Lung (tissue), 12 donors: ENCODE data around the gene GPR142. TPM values are rescaled to one million over a fixed set of nuclear protein-coding genes. Genes with fewer than 3 reads are reported as not detected.
"Not testable (repeated sequence)": the region's sequence is repeated elsewhere in the genome, so short reads cannot be mapped to it uniquely, and the experiment has no call there.

Source experiments
- ATAC-seq: fragments of 200-7000 bp; cut with Tn5 transposase; one replicate; pipeline ENCODE4 v1.9.1; 2020; ENCODE audit warnings: moderate number of reproducible peaks; ENCODE audit not compliant: insufficient read depth, low FRiP score
- DNase-seq, 3 donors: peaks; one replicate each; pipeline ENCODE4 v3.0.0-alpha.2; 2013 to 2017
- H3K27ac ChIP-seq, 2 donors: one replicate each; pipeline ENCODE4 v1.5.1; 2013; ENCODE audit warnings: mild to moderate bottlenecking in 2 of 2, moderate library complexity in 2 of 2, control low read depth in 1 of 2, inconsistent platforms in 1 of 2, low read depth in 1 of 2, low read length in 1 of 2
- H3K27me3 ChIP-seq, 3 donors: one replicate each; pipeline ENCODE4 v1.5.1; 2013; ENCODE audit warnings: low read length in 2 of 3; ENCODE audit not compliant: control insufficient read depth in 3 of 3, insufficient read depth in 3 of 3
- H3K36me3 ChIP-seq, 4 donors: one replicate each; pipeline ENCODE4 v1.5.1; 2013; ENCODE audit warnings: low read length in 4 of 4, mild to moderate bottlenecking in 1 of 4, moderate library complexity in 1 of 4; ENCODE audit not compliant: control insufficient read depth in 4 of 4, insufficient read depth in 4 of 4
- H3K4me1 ChIP-seq, 5 donors: one replicate each; pipeline ENCODE4 v1.5.1; 2013; ENCODE audit warnings: low read length in 5 of 5, mild to moderate bottlenecking in 2 of 5, moderate library complexity in 1 of 5; ENCODE audit not compliant: control insufficient read depth in 5 of 5, insufficient read depth in 5 of 5
- H3K4me3 ChIP-seq: one replicate; pipeline ENCODE4 v1.5.1; 2013; ENCODE audit warnings: mild to moderate bottlenecking, control low read depth, moderate library complexity
- H3K9ac ChIP-seq, 2 donors: one replicate each; pipeline ENCODE4 v1.5.1; 2013; ENCODE audit warnings: low read length in 2 of 2, control low read depth in 1 of 2; ENCODE audit not compliant: insufficient read depth in 1 of 2
- H3K9me3 ChIP-seq, 4 donors: one replicate each; pipeline ENCODE4 v1.5.1; 2013; ENCODE audit warnings: low read length in 3 of 4, mild to moderate bottlenecking in 1 of 4, moderate library complexity in 1 of 4; ENCODE audit not compliant: control insufficient read depth in 4 of 4, insufficient read depth in 3 of 4
- WGBS, 2 donors: extraction: QIAGEN DNeasy Blood & Tissue Kit; methylation state at CpG; one replicate each; pipeline ENCODE4 v1.1.7; 2013; 5-methylcytosine and 5-hydroxymethylcytosine counted together
- polyA plus RNA-seq, 2 donors: library from polyadenylated mRNA; stranded (reverse); fragments of 200-250 nt; gene quantifications; one replicate each; pipeline ENCODE4 v1.2.1, GENCODE V29; 2013
- total RNA-seq, 2 donors: library from RNA; depleted of rRNA in 1 of 2; stranded (reverse); fragments of >200 nt in 1 of 2; gene quantifications; one replicate each; pipeline ENCODE4 v1.2.1, GENCODE V29; 2014 to 2021
- TF ChIP-seq, protein P1 (sequence below): IDR thresholded peaks from 2 replicates; pipeline ENCODE4 v1.5.1; 2012; ENCODE audit warnings: mild to moderate bottlenecking; ENCODE audit errors: control extremely low read depth, extremely low read depth
- donor health status: control.
- donor health status: control.
- donor health status: Bipolar disorder and iron deficiency.
- donor health status: healthy.
- donor health status: DM: yes; HTN: yes; CAD: no.

Gene GPR142
- total and polyA plus RNA-seq, 4 donors: 0.03 TPM; not detected in 3

DNA sequence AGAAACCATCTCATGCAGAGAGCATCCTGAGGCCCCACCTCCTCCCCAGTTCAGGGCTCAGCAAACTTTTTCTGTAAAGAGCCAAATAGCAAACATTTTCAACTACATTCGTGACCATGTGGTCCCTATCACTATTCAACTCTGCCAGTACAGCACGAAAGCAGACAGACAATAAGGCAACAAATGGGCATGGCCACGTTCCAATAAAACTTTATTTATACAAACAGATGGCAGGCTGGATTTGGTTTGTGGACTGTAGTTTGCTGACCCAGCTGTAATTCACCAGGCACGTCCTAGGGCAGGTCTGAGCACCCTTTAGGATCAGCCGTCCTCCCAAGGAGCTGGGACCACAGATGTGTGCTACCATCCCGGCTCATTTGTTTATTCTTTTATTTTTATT, 37.5 kb downstream of the GPR142 start:
- 82 to 87% methylated on average over 6 of the region's 6 CpGs for WGBS, 2 donors
- Histone ChIP-seq H3K9ac (no peak overlapping the region), H3K27ac (no peak overlapping the region), H3K4me1 (peaks cover 0 to 3% (median 0%) of the 10 kb centered on the region in 5 donors), H3K36me3 (no peaks in the 10 kb centered on the region), H3K9me3 (no peaks in the 10 kb centered on the region), H3K27me3 (no peaks in the 10 kb centered on the region), H3K4me3 (no peak overlapping the region)
- TF ChIP-seq, protein P1, sequence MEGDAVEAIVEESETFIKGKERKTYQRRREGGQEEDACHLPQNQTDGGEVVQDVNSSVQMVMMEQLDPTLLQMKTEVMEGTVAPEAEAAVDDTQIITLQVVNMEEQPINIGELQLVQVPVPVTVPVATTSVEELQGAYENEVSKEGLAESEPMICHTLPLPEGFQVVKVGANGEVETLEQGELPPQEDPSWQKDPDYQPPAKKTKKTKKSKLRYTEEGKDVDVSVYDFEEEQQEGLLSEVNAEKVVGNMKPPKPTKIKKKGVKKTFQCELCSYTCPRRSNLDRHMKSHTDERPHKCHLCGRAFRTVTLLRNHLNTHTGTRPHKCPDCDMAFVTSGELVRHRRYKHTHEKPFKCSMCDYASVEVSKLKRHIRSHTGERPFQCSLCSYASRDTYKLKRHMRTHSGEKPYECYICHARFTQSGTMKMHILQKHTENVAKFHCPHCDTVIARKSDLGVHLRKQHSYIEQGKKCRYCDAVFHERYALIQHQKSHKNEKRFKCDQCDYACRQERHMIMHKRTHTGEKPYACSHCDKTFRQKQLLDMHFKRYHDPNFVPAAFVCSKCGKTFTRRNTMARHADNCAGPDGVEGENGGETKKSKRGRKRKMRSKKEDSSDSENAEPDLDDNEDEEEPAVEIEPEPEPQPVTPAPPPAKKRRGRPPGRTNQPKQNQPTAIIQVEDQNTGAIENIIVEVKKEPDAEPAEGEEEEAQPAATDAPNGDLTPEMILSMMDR: no peak
- ATAC-seq: no peak
- no peak for DNase-seq

DNA sequence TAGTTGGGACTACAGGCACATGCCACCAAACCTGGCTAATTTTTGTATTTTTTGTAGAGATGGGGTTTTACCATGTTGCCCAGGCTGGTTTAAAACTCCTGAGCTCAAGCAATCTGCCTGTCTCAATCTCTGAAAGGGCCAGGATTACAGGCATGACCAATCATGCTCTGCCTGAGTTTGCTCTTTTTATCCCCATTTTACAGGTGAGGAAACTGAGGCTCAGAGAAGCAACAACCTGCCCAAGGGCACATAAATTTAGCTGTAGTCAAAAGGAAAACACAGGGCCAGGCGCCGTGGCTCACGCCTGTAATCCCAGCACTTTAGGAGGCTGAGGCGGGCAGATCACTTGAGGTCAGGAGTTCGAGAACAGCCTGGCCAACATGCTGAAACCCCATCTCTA, 38.0 kb downstream of the GPR142 start:
- H3K27me3 ChIP-seq, H3K27ac ChIP-seq, H3K36me3 ChIP-seq, H3K9ac ChIP-seq, DNase-seq, ATAC-seq, H3K4me1 ChIP-seq, H3K9me3 ChIP-seq, H3K4me3 ChIP-seq: not testable (repeated sequence)
- 96% methylated on average over 5 of the region's 5 CpGs for WGBS, 2 donors

DNA sequence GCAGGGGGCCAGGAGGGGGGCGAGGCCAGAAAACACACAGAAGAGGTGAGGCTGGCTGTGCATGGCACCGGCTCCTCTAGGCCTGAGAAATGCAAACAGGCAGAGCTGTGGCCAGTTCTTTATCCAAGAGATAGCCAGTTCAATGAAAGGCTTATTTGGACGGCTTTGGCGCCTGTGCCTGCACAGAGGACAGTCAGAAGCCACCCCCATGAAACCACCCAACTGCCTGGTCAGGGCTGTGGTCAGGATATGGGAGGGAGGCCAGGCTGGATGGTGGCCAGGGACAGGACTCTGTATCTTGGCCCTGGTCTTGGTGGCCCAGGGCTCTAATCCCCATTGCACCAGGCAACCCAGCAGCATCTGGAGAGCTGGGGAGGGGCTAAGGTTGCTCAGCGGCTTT, 40.1 kb downstream of the GPR142 start:
- Histone ChIP-seq H3K9ac (no peak overlapping the region), H3K27me3 (no peaks in the 10 kb centered on the region), H3K4me3 (no peak overlapping the region), H3K4me1 (peaks cover 0 to 3% (median 0%) of the 10 kb centered on the region in 5 donors), H3K36me3 (no peaks in the 10 kb centered on the region), H3K9me3 (peaks cover 0 to 2% (median 0%) of the 10 kb centered on the region in 4 donors), H3K27ac (no peak overlapping the region)
- DNase-seq (no peak), ATAC-seq (no peak)
- WGBS, 2 donors: 79 to 94% methylated on average over 5 of the region's 5 CpGs
- TF ChIP-seq, protein P1: no peak

DNA sequence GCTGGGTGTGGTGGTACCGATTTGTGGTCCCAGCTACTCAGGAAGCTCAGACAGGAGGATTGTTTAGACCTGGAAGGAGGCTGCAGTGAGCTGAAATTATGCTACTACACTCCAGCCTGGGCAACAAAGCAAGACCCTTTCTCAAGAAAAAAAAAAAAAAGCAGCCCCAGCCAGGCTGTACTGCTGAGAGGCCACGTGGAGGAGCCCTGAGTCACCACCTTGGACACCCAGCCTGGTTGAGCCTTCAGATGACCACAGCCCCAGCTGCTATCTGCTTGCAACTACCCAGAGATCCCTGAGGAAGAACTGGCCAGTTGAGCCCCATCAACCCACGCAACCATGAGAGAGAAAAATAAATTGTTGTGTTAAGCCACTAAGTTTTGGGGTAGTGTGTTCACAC, 41.0 kb downstream of the GPR142 start:
- WGBS, 2 donors: 57 to 74% methylated on average over 3 of the region's 3 CpGs
- Histone ChIP-seq H3K27ac (peak overlapping the region in 1 of 2 donors; percentile 21), H3K9ac (no peak overlapping the region), H3K4me3 (no peak overlapping the region), H3K9me3 (peaks cover 0 to 2% (median 0%) of the 10 kb centered on the region in 4 donors), H3K36me3 (no peaks in the 10 kb centered on the region), H3K27me3 (no peaks in the 10 kb centered on the region), H3K4me1 (peaks cover 0 to 3% (median 0%) of the 10 kb centered on the region in 5 donors)
- no peak for DNase-seq
- TF ChIP-seq, protein P1: no peak
- ATAC-seq: peak; percentile 56
